ENCODE data around the gene NFATC2. TPM values are rescaled to one million over a fixed set of nuclear protein-coding genes. Genes with fewer than 3 reads are reported as not detected.

NFATC2 gene
- polyA plus RNA-seq, 1 donor from 2014 or later, result not detected

- Histone ChIP-seq H3K9me3 (ENCODE audit: low read length) (no peaks in the 10 kb centered on the region), H3K79me2 (replicated peaks; ENCODE audit: insufficient read depth, low read length) (no peaks in the 10 kb centered on the region), H3K27me3 (ENCODE audit: insufficient read depth, low read depth, low read length) (no peaks in the 10 kb centered on the region), H3K9me2 (ENCODE audit: insufficient read depth, low read length) (no peaks in the 10 kb centered on the region), H3K4me3 (ENCODE audit: low read length) (no peak overlapping the region), H4K20me1 (ENCODE audit: insufficient read depth) (no peaks in the 10 kb centered on the region), H3F3A (ENCODE audit: insufficient read depth, low read length, poor library complexity, severe bottlenecking) (no peaks in the 10 kb centered on the region), H3K9ac (ENCODE audit: low read length) (no peak overlapping the region), H2AFZ (ENCODE audit: low read depth, low read length) (no peak overlapping the region), H3K36me3 (ENCODE audit: insufficient read depth, low read length) (no peaks in the 10 kb centered on the region), H3K4me2 (ENCODE audit: low read length) (no peak overlapping the region), H3K27ac (ENCODE audit: low read length) (no peak overlapping the region)
- TF ChIP-seq MXI1 (conservative IDR thresholded peaks at IDR 0.05; ENCODE audit: poor library complexity, severe bottlenecking) (no peak), EP300 (conservative IDR thresholded peaks at IDR 0.05; ENCODE audit: poor library complexity, severe bottlenecking) (no peak), POLR2AphosphoS5 (IDR thresholded peaks at IDR 0.05) (no peak), EZH2 (IDR thresholded peaks at IDR 0.05; ENCODE audit: borderline replicate concordance, insufficient read depth, low read length, poor library complexity, severe bottlenecking) (no peak), TAF1 (IDR thresholded peaks at IDR 0.05; ENCODE audit: low read depth) (no peak), RAD21 (conservative IDR thresholded peaks at IDR 0.05) (no peak)
- TF ChIP-seq, protein P1, sequence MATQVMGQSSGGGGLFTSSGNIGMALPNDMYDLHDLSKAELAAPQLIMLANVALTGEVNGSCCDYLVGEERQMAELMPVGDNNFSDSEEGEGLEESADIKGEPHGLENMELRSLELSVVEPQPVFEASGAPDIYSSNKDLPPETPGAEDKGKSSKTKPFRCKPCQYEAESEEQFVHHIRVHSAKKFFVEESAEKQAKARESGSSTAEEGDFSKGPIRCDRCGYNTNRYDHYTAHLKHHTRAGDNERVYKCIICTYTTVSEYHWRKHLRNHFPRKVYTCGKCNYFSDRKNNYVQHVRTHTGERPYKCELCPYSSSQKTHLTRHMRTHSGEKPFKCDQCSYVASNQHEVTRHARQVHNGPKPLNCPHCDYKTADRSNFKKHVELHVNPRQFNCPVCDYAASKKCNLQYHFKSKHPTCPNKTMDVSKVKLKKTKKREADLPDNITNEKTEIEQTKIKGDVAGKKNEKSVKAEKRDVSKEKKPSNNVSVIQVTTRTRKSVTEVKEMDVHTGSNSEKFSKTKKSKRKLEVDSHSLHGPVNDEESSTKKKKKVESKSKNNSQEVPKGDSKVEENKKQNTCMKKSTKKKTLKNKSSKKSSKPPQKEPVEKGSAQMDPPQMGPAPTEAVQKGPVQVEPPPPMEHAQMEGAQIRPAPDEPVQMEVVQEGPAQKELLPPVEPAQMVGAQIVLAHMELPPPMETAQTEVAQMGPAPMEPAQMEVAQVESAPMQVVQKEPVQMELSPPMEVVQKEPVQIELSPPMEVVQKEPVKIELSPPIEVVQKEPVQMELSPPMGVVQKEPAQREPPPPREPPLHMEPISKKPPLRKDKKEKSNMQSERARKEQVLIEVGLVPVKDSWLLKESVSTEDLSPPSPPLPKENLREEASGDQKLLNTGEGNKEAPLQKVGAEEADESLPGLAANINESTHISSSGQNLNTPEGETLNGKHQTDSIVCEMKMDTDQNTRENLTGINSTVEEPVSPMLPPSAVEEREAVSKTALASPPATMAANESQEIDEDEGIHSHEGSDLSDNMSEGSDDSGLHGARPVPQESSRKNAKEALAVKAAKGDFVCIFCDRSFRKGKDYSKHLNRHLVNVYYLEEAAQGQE (IDR thresholded peaks at IDR 0.05; ENCODE audit: borderline replicate concordance), result no peak
Measured at GRCh38 chr20:51420111-51420510, 122.4 kb downstream of the NFATC2 start.

DNA sequence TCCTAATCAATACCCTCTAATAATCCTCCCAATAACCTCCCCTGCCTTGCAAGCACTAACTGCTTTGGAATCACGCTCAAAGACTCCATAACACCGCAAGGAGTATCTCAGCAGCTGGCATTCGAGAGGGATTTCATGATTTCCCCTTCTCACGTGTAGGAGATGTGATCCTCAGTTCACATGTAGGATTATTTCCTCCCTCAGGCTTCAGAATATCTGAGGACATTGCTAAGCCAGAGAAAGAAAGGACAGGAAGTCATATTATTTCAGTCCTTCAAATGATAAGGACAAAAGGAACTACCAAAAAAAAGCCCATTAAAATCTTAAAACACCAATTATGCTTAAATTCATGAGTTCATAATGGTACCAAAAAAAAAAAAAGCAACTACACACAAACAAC, 122.9 kb downstream of the NFATC2 start:
- no peaks in the 10 kb centered on the region for H3K79me2 ChIP-seq (replicated peaks; ENCODE audit: insufficient read depth, low read length)
- no peaks in the 10 kb centered on the region for H3K36me3 ChIP-seq (ENCODE audit: insufficient read depth, low read length)
- no peak overlapping the region for H3K27ac ChIP-seq (ENCODE audit: low read length)
- H3K9me3 ChIP-seq (ENCODE audit: low read length), result no peaks in the 10 kb centered on the region
- no peak overlapping the region for H3K4me3 ChIP-seq (ENCODE audit: low read length)
- no peak overlapping the region for H3K4me2 ChIP-seq (ENCODE audit: low read length)
- H4K20me1 ChIP-seq (ENCODE audit: insufficient read depth), result no peaks in the 10 kb centered on the region
- TF ChIP-seq CTCF (IDR thresholded peaks at IDR 0.05; ENCODE audit: poor library complexity, severe bottlenecking) (no peak), MXI1 (conservative IDR thresholded peaks at IDR 0.05; ENCODE audit: poor library complexity, severe bottlenecking) (no peak), POLR2AphosphoS5 (IDR thresholded peaks at IDR 0.05) (no peak), EP300 (conservative IDR thresholded peaks at IDR 0.05; ENCODE audit: poor library complexity, severe bottlenecking) (no peak), SMC3 (conservative IDR thresholded peaks at IDR 0.05; ENCODE audit: poor library complexity) (no peak), RAD21 (conservative IDR thresholded peaks at IDR 0.05) (no peak), TAF1 (IDR thresholded peaks at IDR 0.05; ENCODE audit: low read depth) (no peak)
- TF ChIP-seq, protein P1 (IDR thresholded peaks at IDR 0.05; ENCODE audit: borderline replicate concordance), result no peak
- H3K9ac ChIP-seq (ENCODE audit: low read length), result no peak overlapping the region
- H3F3A ChIP-seq (ENCODE audit: insufficient read depth, low read length, poor library complexity, severe bottlenecking), result no peaks in the 10 kb centered on the region
- H3K9me2 ChIP-seq (ENCODE audit: insufficient read depth, low read length), result no peaks in the 10 kb centered on the region
- H2AFZ ChIP-seq (ENCODE audit: low read depth, low read length), result no peak overlapping the region
- no peaks in the 10 kb centered on the region for H3K27me3 ChIP-seq (ENCODE audit: insufficient read depth, low read depth, low read length)
